Measurements from ENCODE around the gene CHMP4B.

- no peak for TF ChIP-seq CTCF (IDR thresholded peaks at IDR 0.05)
- no peak for TF ChIP-seq POLR2A (IDR thresholded peaks at IDR 0.05; ENCODE audit: low read depth)
- TF ChIP-seq POLR2AphosphoS5 (IDR thresholded peaks at IDR 0.05): no peak
- no peak for TF ChIP-seq EP300 (IDR thresholded peaks at IDR 0.05)
These were observed 71.3 kb downstream of the CHMP4B start for GRCh38 chr20:33882481-33882880.

Measured in esophagus muscularis mucosa (tissue), 4 donors.